Activated B cell treated with CpG ODN at 0.5 μM for 24 hours (primary cell): ENCODE data around the gene C3. TPM values are rescaled to one million over a fixed set of nuclear protein-coding genes. Genes with fewer than 3 reads are reported as not detected.

Experiments used
- ATAC-seq: fragments of 200-7000 bp; cut with Tn5 transposase; one replicate; pipeline ENCODE4 v1.10.0; 2021; ENCODE audit warnings: low read depth, mild to moderate bottlenecking, moderate library complexity
- CTCF ChIA-PET: fragments of 350-600 bp; sonication (Branson Sonifier 250); formaldehyde crosslinking; loops from one replicate; lab custom pipeline; 2021; ENCODE audit warnings: antibody characterized with exemption; lab: Charles Lee
- POLR2A ChIA-PET: fragments of 350-600 bp; sonication (Branson Sonifier 250); formaldehyde crosslinking; loops from one replicate; lab custom pipeline; 2021; ENCODE audit warnings: antibody characterized with exemption; lab: Charles Lee
- DNase-seq: peaks from one replicate; pipeline ENCODE4 v3.0.0; 2022
- H3K27ac Mint-ChIP-seq: one replicate; pipeline ENCODE4 v1.8.0; 2020; ENCODE audit warnings: mixed read lengths
- H3K27me3 Mint-ChIP-seq: one replicate; pipeline ENCODE4 v1.8.0; 2021; ENCODE audit warnings: mixed read lengths
- H3K36me3 Mint-ChIP-seq: one replicate; pipeline ENCODE4 v1.8.0; 2021; ENCODE audit warnings: low read depth, mixed read lengths
- H3K4me1 Mint-ChIP-seq: one replicate; pipeline ENCODE4 v1.8.0; 2021; ENCODE audit warnings: mixed read lengths
- H3K4me3 Mint-ChIP-seq: one replicate; pipeline ENCODE4 v1.8.0; 2020; ENCODE audit warnings: mild to moderate bottlenecking, mixed read lengths
- H3K9me3 Mint-ChIP-seq: one replicate; pipeline ENCODE4 v1.8.0; 2020; ENCODE audit warnings: mixed read lengths
- CTCF ChIP-seq: fragments of 200-600 bp; IDR thresholded peaks from one replicate; pipeline ENCODE4 v1.8.0; 2022; ENCODE audit warnings: antibody characterized with exemption, mild to moderate bottlenecking
- intact Hi-C: fragments of 100-400 bp; cut with micrococcal nuclease; formaldehyde crosslinking; loops from one replicate; pipeline ENCODE4 v1.15.1; 2024
- total RNA-seq: library from RNA; stranded (reverse); gene quantifications from 2 replicates; pipeline ENCODE4 v1.2.3, GENCODE V29; 2022

C3 gene
- total RNA-seq, 1 donor from 2014 or later = 0.53 TPM

GRCh38 chr19:6737284-6737872 is 16.9 kb upstream of the C3 start, which contains the start of gene GPR108:
TSS of gene GPR108 (minus strand) at chr19:6737580. CDS start at chr19:6737576, 4 bp downstream.
- Mint-ChIP-seq H3K4me3 (peak within 1 kb of the TSS; percentile 96), H3K27ac (peak within 1 kb of the TSS; percentile 96), H3K9me3 (no peaks in the 10 kb centered on the region), H3K36me3 (peaks cover 35% of the 10 kb centered on the region), H3K4me1 (peaks cover 44% of the 10 kb centered on the region), H3K27me3 (no peaks in the 10 kb centered on the region)
- DNase-seq = peak; percentile 98
- intact Hi-C loops = loop anchor here (1.0 to 5.0 kb wide), 12 partner anchors 15 to 945 kb away; partner anchors contain the start of genes ALKBH7, ARHGEF18, DUS3L and SH2D3A
- no peak for TF ChIP-seq CTCF
- peak; percentile 74 for ATAC-seq
- POLR2A ChIA-PET = interaction anchor here (0.7 to 6.9 kb wide), 20 partner anchors 9 to 1769 kb away, joined by 3 to 81 read pairs (median 4); partner anchors contain the start of genes ALKBH7, KDM4B, KHSRP and VAV1
- CTCF ChIA-PET = interaction anchor here (1.0 to 4.5 kb wide), 16 partner anchors 10 to 221 kb away, joined by 3 to 83 read pairs (median 6); partner anchors contain the start of gene VAV1

- Mint-ChIP-seq H3K4me3 (peak overlapping the region; percentile 96), H3K36me3 (peaks cover 37% of the 10 kb centered on the region), H3K9me3 (no peaks in the 10 kb centered on the region), H3K4me1 (peaks cover 44% of the 10 kb centered on the region), H3K27me3 (no peaks in the 10 kb centered on the region), H3K27ac (peak overlapping the region; percentile 96)
- no peak for ATAC-seq
- no peak for TF ChIP-seq CTCF
- no peak for DNase-seq
- ChIA-PET CTCF (interaction anchor here (0.9 to 4.5 kb wide), 9 partner anchors 16 to 220 kb away, joined by 3 to 83 read pairs (median 9); partner anchors contain the start of gene VAV1), POLR2A (interaction anchor here (1.0 to 6.9 kb wide), 11 partner anchors 9 to 1768 kb away, joined by 3 to 81 read pairs (median 6); partner anchors contain the start of genes ALKBH7, CLPP, KDM4B and KHSRP)
- intact Hi-C loops = loop anchor here (1.0 to 5.0 kb wide), 15 partner anchors 14 to 945 kb away; partner anchors contain the start of genes ALKBH7, ARHGEF18, DUS3L and SH2D3A
These were observed 16.4 kb upstream of the C3 start for GRCh38 chr19:6736917-6737283.

DNA sequence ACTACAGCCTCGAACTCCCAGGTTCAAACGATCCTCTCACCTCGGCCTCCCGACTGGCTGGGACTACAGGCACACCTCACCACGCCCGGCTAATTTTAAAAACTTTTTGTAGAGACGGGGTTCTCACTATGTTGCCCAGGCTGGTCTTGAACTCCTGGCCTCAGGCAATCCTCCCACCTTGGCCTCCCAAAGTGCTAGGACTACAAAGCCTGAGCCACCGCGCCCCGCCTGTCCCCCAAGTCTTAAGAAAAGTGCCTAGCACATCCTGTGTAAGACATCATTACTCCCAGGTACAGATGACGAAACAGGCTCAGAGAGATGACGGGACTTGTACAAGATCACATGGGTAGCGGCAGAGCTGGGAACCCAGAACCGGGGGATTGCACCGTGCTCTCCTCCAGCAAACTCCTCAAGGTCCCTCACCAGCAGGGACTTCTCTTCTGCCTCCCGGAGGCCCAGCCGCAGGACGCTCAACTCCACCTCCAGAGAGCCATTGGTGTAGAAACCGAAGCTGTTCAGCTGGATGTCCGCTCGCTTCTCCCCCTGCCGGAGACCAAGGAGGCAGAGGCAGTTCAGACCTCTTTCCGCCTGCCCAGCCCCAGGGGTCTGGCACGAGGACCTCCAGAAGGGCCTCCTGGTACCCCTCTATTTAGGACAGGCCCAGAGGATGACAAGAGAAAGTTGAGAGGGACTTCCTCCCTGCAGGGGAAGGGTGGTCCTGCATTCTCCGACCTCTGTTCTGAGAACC is 15.9 kb upstream of the C3 start:
- Mint-ChIP-seq H3K4me1 (peaks cover 40% of the 10 kb centered on the region), H3K27me3 (no peaks in the 10 kb centered on the region), H3K27ac (peak overlapping the region; percentile 96), H3K36me3 (peaks cover 38% of the 10 kb centered on the region), H3K4me3 (peak overlapping the region; percentile 96), H3K9me3 (no peaks in the 10 kb centered on the region)
- ATAC-seq (peak; percentile 12), DNase-seq (peak; percentile 68)
- intact Hi-C loops = loop anchor here (1.0 to 5.0 kb wide), 10 partner anchors 14 to 944 kb away; partner anchors contain the start of genes ARHGEF18, DUS3L and TNFSF14
- ChIA-PET POLR2A (interaction anchor here (1.0 to 6.9 kb wide), 9 partner anchors 8 to 375 kb away, joined by 3 to 81 read pairs (median 12); partner anchors contain the start of genes ALKBH7, CLPP and VAV1), CTCF (interaction anchor here (0.9 to 4.5 kb wide), 8 partner anchors 17 to 220 kb away, joined by 3 to 83 read pairs (median 8); partner anchors contain the start of gene VAV1)
- TF ChIP-seq CTCF = no peak

GRCh38 chr19:6735181-6735911 is 14.9 kb upstream of the C3 start:
- Mint-ChIP-seq H3K27me3 (no peaks in the 10 kb centered on the region), H3K4me3 (peak overlapping the region; percentile 96), H3K9me3 (no peaks in the 10 kb centered on the region), H3K36me3 (peaks cover 33% of the 10 kb centered on the region), H3K4me1 (peaks cover 33% of the 10 kb centered on the region), H3K27ac (peak overlapping the region; percentile 96)
- DNase-seq (no peak), ATAC-seq (no peak)
- intact Hi-C loops = loop anchor here (5.0 kb wide), 4 partner anchors 453 to 943 kb away; partner anchors contain the start of genes ARHGEF18 and DUS3L
- CTCF ChIA-PET = interaction anchor here (1.6 to 4.5 kb wide), 4 partner anchors 102 to 219 kb away, joined by 5 to 83 read pairs (median 20); no protein-coding TSS in a partner anchor
- TF ChIP-seq CTCF = no peak
- POLR2A ChIA-PET = interaction anchor here (0.5 to 6.9 kb wide), 3 partner anchors 36 to 374 kb away, joined by 3 to 81 read pairs (median 3); partner anchors contain the start of gene CLPP
